ENCODE results near the gene ST6GALNAC4.

GRCh38 chr9:127920794-127921193, 4.0 kb upstream of the ST6GALNAC4 start:
- TF ChIP-seq POLR2A (IDR thresholded peaks at IDR 0.05), result no peak
- TF ChIP-seq CTCF (IDR thresholded peaks at IDR 0.05), result no peak

All from lower leg skin (tissue), 3 donors.